Stimulated activated CD4-positive, alpha-beta T cell treated with anti-CD3 and anti-CD28 coated beads, Interleukin-12 subunit alpha, Interleukin-12 subunit beta, amount 100 ng/mL, for 24 hours (primary cell): ENCODE results near the gene ITPR2.
"Not testable (repeated sequence)": the region's sequence is repeated elsewhere in the genome, so short reads cannot be mapped to it uniquely, and the experiment has no call there.

Experiments
- DNase-seq, 2 experiments: peaks; one replicate each; pipeline ENCODE4 v3.0.0-alpha.2; 2020; ENCODE audit warnings: low read depth in 2 of 2

The ITPR2 gene

GRCh38 chr12:26786865-26787514 lies 46.0 kb downstream of the ITPR2 start:
- DNase-seq: no peak

GRCh38 chr12:26786491-26786864 lies 46.5 kb downstream of the ITPR2 start:
- DNase-seq: no peak

- not testable (repeated sequence) for DNase-seq
Observed at GRCh38 chr12:26783816-26784379, 49.1 kb downstream of the ITPR2 start.

GRCh38 chr12:26783131-26783526 lies 49.9 kb downstream of the ITPR2 start:
- no peak for DNase-seq

- DNase-seq: no peak
Observed at GRCh38 chr12:26782372-26783130, 50.4 kb downstream of the ITPR2 start.

GRCh38 chr12:26780656-26781055 lies 52.3 kb downstream of the ITPR2 start:
- not testable (repeated sequence) for DNase-seq

GRCh38 chr12:26778173-26778775 lies 54.7 kb downstream of the ITPR2 start:
- not testable (repeated sequence) for DNase-seq

- no peak for DNase-seq
Observed at GRCh38 chr12:26777236-26777635, 55.8 kb downstream of the ITPR2 start.

GRCh38 chr12:26775991-26776390 lies 57.0 kb downstream of the ITPR2 start:
- DNase-seq: not testable (repeated sequence)

- DNase-seq: no peak
Observed at GRCh38 chr12:26773313-26774104, 59.5 kb downstream of the ITPR2 start.

GRCh38 chr12:26771861-26772260 lies 61.1 kb downstream of the ITPR2 start:
- no peak for DNase-seq

- DNase-seq: no peak
Observed at GRCh38 chr12:26770239-26771070, 62.5 kb downstream of the ITPR2 start.

GRCh38 chr12:26769611-26770010 lies 63.4 kb downstream of the ITPR2 start:
- DNase-seq: no peak

GRCh38 chr12:26768611-26769603 lies 64.1 kb downstream of the ITPR2 start:
- no peak for DNase-seq

GRCh38 chr12:26767865-26768264 lies 65.1 kb downstream of the ITPR2 start:
- DNase-seq: no peak

- no peak for DNase-seq
Observed at GRCh38 chr12:26767116-26767515, 65.9 kb downstream of the ITPR2 start.

- no peak for DNase-seq
Observed at GRCh38 chr12:26762186-26762585, 70.8 kb downstream of the ITPR2 start.

GRCh38 chr12:26761775-26762174 lies 71.2 kb downstream of the ITPR2 start:
- no peak for DNase-seq

GRCh38 chr12:26760657-26761293 lies 72.2 kb downstream of the ITPR2 start:
- DNase-seq: no peak
